Uterus (tissue), 4 donors: ENCODE results near the gene ACIN1. TPM values are rescaled to one million over a fixed set of nuclear protein-coding genes. Genes with fewer than 3 reads are reported as not detected.

Experiments
- DNase-seq, 2 donors: peaks; one replicate each; pipeline ENCODE4 v3.0.0-alpha.2; 2019 to 2020
- H3K27ac ChIP-seq, 2 donors: fragments of 200-600 bp; sonication (generic); 1 replicate in 1 of 2; 2 replicates in 1 of 2; pipeline ENCODE4 v1.5.1; 2016 to 2018
- H3K27me3 ChIP-seq, 2 donors: fragments of 200-600 bp; sonication (generic); one replicate each; pipeline ENCODE4 v1.5.1; 2018 to 2019; ENCODE audit warnings: control low read depth in 1 of 2
- H3K36me3 ChIP-seq, 2 donors: fragments of 200-600 bp; sonication (generic); one replicate each; pipeline ENCODE4 v1.5.1; 2019; ENCODE audit warnings: control low read depth in 1 of 2
- H3K4me1 ChIP-seq, 2 donors: fragments of 200-600 bp; sonication (generic); one replicate each; pipeline ENCODE4 v1.5.1; 2018 to 2019; ENCODE audit warnings: control low read depth in 1 of 2
- H3K4me3 ChIP-seq, 2 donors: fragments of 200-600 bp; sonication (generic); 1 replicate in 1 of 2; 2 replicates in 1 of 2; pipeline ENCODE4 v1.5.1; 2018 to 2019; ENCODE audit warnings: mild to moderate bottlenecking in 1 of 2
- H3K9me3 ChIP-seq, 2 donors: fragments of 200-600 bp; sonication (generic); one replicate each; pipeline ENCODE4 v1.5.1; 2019; ENCODE audit warnings: control low read depth in 1 of 2
- CTCF ChIP-seq, 4 experiments: fragments of 200-600 bp in 2 of 4; fragments of 450-650 bp in 2 of 4; sonication (generic) in 2 of 4; IDR thresholded peaks; one replicate each; pipeline ENCODE4 v1.5.1; 2016 to 2019; ENCODE audit warnings: antibody characterized with exemption in 4 of 4, mild to moderate bottlenecking in 2 of 4, moderate library complexity in 1 of 4
- POLR2A ChIP-seq, 2 donors: fragments of 450-650 bp; IDR thresholded peaks; one replicate each; pipeline ENCODE4 v1.6.1; 2016; ENCODE audit warnings: antibody characterized with exemption in 2 of 2, mild to moderate bottlenecking in 1 of 2, moderate library complexity in 1 of 2
- intact Hi-C: fragments of 100-400 bp; cut with DNase I; formaldehyde crosslinking; loops from one replicate; pipeline ENCODE4 v1.15.1; 2023; ENCODE audit warnings: low total_unique reads
- total RNA-seq, 4 donors: library from RNA; depleted of rRNA in 3 of 4; stranded (reverse); fragments of >200 nt in 3 of 4; gene quantifications; one replicate each; pipeline versions ENCODE4 v1.1.0 to v1.2.4, GENCODE V29; 2014 to 2023
- donor health status: DM: yes; HTN: yes; CAD: no.

Gene ACIN1
- total RNA-seq, 4 donors from 2014 or later = 52.3 to 194 (median 77.1) TPM

GRCh38 chr14:23056956-23057756 is 37.8 kb downstream of the ACIN1 start, which contains the start of gene CDH24:
TSS of gene CDH24 (minus strand) at chr14:23057520. CDS start at chr14:23055733, 1,787 bp downstream.
- TF ChIP-seq CTCF (IDR thresholded peaks at IDR 0.05) (no peak), POLR2A (IDR thresholded peaks at IDR 0.05) (peak in 1 of 2 donors; percentile 60)
- DNase-seq = peak; percentile 78 to 82
- Histone ChIP-seq H3K4me3 (peak within 1 kb of the TSS; percentile 58 to 65), H3K9me3 (no peaks in the 10 kb centered on the region), H3K36me3 (no peaks in the 10 kb centered on the region), H3K27ac (peak within 1 kb of the TSS; percentile 86 to 92), H3K27me3 (no peaks in the 10 kb centered on the region), H3K4me1 (no peaks in the 10 kb centered on the region)
- intact Hi-C loops = loop anchor here (5.0 kb wide), 1 partner anchor 70 kb away; no protein-coding TSS in a partner anchor

GRCh38 chr14:23056145-23056955 is 38.6 kb downstream of the ACIN1 start:
- Histone ChIP-seq H3K4me1 (no peaks in the 10 kb centered on the region), H3K4me3 (peak overlapping the region in 1 of 2 donors; percentile 58), H3K27me3 (no peaks in the 10 kb centered on the region), H3K9me3 (no peaks in the 10 kb centered on the region), H3K36me3 (no peaks in the 10 kb centered on the region), H3K27ac (peak overlapping the region; percentile 86 to 92)
- TF ChIP-seq CTCF (IDR thresholded peaks at IDR 0.05) (peak; percentile 33 to 56 (median 50)), POLR2A (IDR thresholded peaks at IDR 0.05) (no peak)
- peak; percentile 57 to 58 for DNase-seq
- intact Hi-C loops = loop anchor here (5.0 kb wide), 1 partner anchor 69 kb away; no protein-coding TSS in a partner anchor

GRCh38 chr14:23055621-23056144 is 39.3 kb downstream of the ACIN1 start:
- Histone ChIP-seq H3K9me3 (no peaks in the 10 kb centered on the region), H3K4me3 (no peak overlapping the region), H3K4me1 (no peaks in the 10 kb centered on the region), H3K27me3 (no peaks in the 10 kb centered on the region), H3K27ac (peak overlapping the region; percentile 86 to 92), H3K36me3 (no peaks in the 10 kb centered on the region)
- TF ChIP-seq CTCF (IDR thresholded peaks at IDR 0.05) (no peak), POLR2A (IDR thresholded peaks at IDR 0.05) (no peak)
- intact Hi-C loops = loop anchor here (5.0 kb wide), 1 partner anchor 68 kb away; no protein-coding TSS in a partner anchor
- no peak for DNase-seq

GRCh38 chr14:23055147-23055550 is 39.8 kb downstream of the ACIN1 start:
- DNase-seq = no peak
- Histone ChIP-seq H3K36me3 (no peaks in the 10 kb centered on the region), H3K27me3 (no peaks in the 10 kb centered on the region), H3K4me3 (no peak overlapping the region), H3K9me3 (no peaks in the 10 kb centered on the region), H3K27ac (no peak overlapping the region), H3K4me1 (no peaks in the 10 kb centered on the region)
- no peak for TF ChIP-seq POLR2A (IDR thresholded peaks at IDR 0.05)
- no peak for TF ChIP-seq CTCF (IDR thresholded peaks at IDR 0.05)
- intact Hi-C loops = loop anchor here (5.0 kb wide), 1 partner anchor 68 kb away; no protein-coding TSS in a partner anchor
